H9 (cell line): ENCODE measurements around the gene ABHD17C. TPM values are rescaled to one million over a fixed set of nuclear protein-coding genes. Genes with fewer than 3 reads are reported as not detected.

Experiments
- DNase-seq: peaks from one replicate; pipeline ENCODE4 v3.0.0-alpha.2; 2017
- H2AFZ ChIP-seq: one replicate; pipeline ENCODE4 v1.6.1; 2013; ENCODE audit warnings: mild to moderate bottlenecking, low read length, control low read depth, moderate library complexity
- H2AK5ac ChIP-seq: 2 replicates; pipeline ENCODE4 v1.6.1; 2013; ENCODE audit warnings: low read length, control low read depth, mixed read lengths; ENCODE audit not compliant: insufficient read length
- H2BK120ac ChIP-seq: one replicate; pipeline ENCODE4 v1.6.1; 2013; ENCODE audit warnings: low read depth, mild to moderate bottlenecking, low read length, control low read depth, inconsistent platforms; ENCODE audit not compliant: poor library complexity, severe bottlenecking
- H2BK12ac ChIP-seq: 2 replicates; pipeline ENCODE4 v1.6.1; 2013; ENCODE audit warnings: low read length, control low read depth, mixed read lengths, low read depth; ENCODE audit not compliant: insufficient read length
- H2BK15ac ChIP-seq: 2 replicates; pipeline ENCODE4 v1.6.1; 2013; ENCODE audit warnings: low read depth, low read length, control low read depth
- H2BK20ac ChIP-seq: one replicate; pipeline ENCODE4 v1.6.1; 2013; ENCODE audit warnings: low read depth, mild to moderate bottlenecking, low read length, control low read depth, inconsistent platforms; ENCODE audit not compliant: poor library complexity, severe bottlenecking
- H2BK5ac ChIP-seq: 2 replicates; pipeline ENCODE4 v1.6.1; 2013; ENCODE audit warnings: low read length, control low read depth, mixed read lengths; ENCODE audit not compliant: insufficient read length
- H3K14ac ChIP-seq: 2 replicates; pipeline ENCODE4 v1.6.1; 2013; ENCODE audit warnings: low read length, control low read depth; ENCODE audit not compliant: insufficient read depth
- H3K18ac ChIP-seq: 2 replicates; pipeline ENCODE4 v1.6.1; 2013; ENCODE audit warnings: low read depth, mild to moderate bottlenecking, mixed read lengths, low read length, control low read depth; ENCODE audit not compliant: insufficient read length
- H3K23ac ChIP-seq: 2 replicates; pipeline ENCODE4 v1.6.1; 2013; ENCODE audit warnings: low read length, control low read depth, mixed read lengths, low read depth; ENCODE audit not compliant: insufficient read length
- H3K23me2 ChIP-seq: 2 replicates; pipeline ENCODE4 v1.6.1; 2013; ENCODE audit warnings: low read depth, mild to moderate bottlenecking, mixed read lengths, low read length, control low read depth; ENCODE audit not compliant: insufficient read length, poor library complexity, severe bottlenecking
- H3K27ac ChIP-seq: 2 replicates; pipeline ENCODE4 v1.5.1; 2013; ENCODE audit warnings: low read length, control low read depth, mixed read lengths, low read depth; ENCODE audit not compliant: insufficient read length
- H3K27me3 ChIP-seq: 2 replicates; pipeline ENCODE4 v1.6.1; 2013; ENCODE audit warnings: low read length, control low read depth, inconsistent platforms; ENCODE audit not compliant: insufficient read depth
- H3K4ac ChIP-seq: 2 replicates; pipeline ENCODE4 v1.6.1; 2013; ENCODE audit warnings: low read depth, mild to moderate bottlenecking, control low read depth, inconsistent platforms, low read length, moderate library complexity
- H3K4me1 ChIP-seq: 2 replicates; pipeline ENCODE4 v1.6.1; 2013; ENCODE audit warnings: low read length, control low read depth, inconsistent platforms; ENCODE audit not compliant: insufficient read depth
- H3K4me2 ChIP-seq: 2 replicates; pipeline ENCODE4 v1.6.1; 2013; ENCODE audit warnings: low read length, control low read depth, mixed read lengths; ENCODE audit not compliant: insufficient read length, insufficient read depth
- H3K56ac ChIP-seq: 2 replicates; pipeline ENCODE4 v1.6.1; 2013; ENCODE audit warnings: low read depth, mild to moderate bottlenecking, mixed read lengths, low read length, control low read depth; ENCODE audit not compliant: insufficient read length
- H3K79me1 ChIP-seq: 2 replicates; pipeline ENCODE4 v1.6.1; 2013; ENCODE audit warnings: low read depth, mild to moderate bottlenecking, moderate library complexity, low read length, control low read depth, inconsistent platforms; ENCODE audit not compliant: insufficient read depth, poor library complexity, severe bottlenecking
- H3K79me2 ChIP-seq: 2 replicates; pipeline ENCODE4 v1.6.1; 2013; ENCODE audit warnings: low read length, control low read depth, inconsistent platforms; ENCODE audit not compliant: insufficient read depth
- H3K9ac ChIP-seq: 2 replicates; pipeline ENCODE4 v1.6.1; 2013; ENCODE audit warnings: low read length, control low read depth, mixed read lengths; ENCODE audit not compliant: insufficient read length; ENCODE audit errors: extremely low read depth
- H3K9me3 ChIP-seq: one replicate; pipeline ENCODE4 v1.6.1; 2013; ENCODE audit warnings: low read depth, low read length, inconsistent platforms; ENCODE audit not compliant: control insufficient read depth
- H3T11ph ChIP-seq: one replicate; pipeline ENCODE4 v1.6.1; 2013; ENCODE audit warnings: mild to moderate bottlenecking, low read length, control low read depth, inconsistent platforms
- H4K20me1 ChIP-seq: one replicate; pipeline ENCODE4 v1.6.1; 2013; ENCODE audit not compliant: control insufficient read depth, insufficient read length, insufficient read depth
- H4K5ac ChIP-seq: 2 replicates; pipeline ENCODE4 v1.6.1; 2013; ENCODE audit warnings: low read depth, mild to moderate bottlenecking, mixed read lengths, low read length, control low read depth; ENCODE audit not compliant: insufficient read length
- H4K8ac ChIP-seq: replicated peaks from 2 replicates; pipeline ENCODE4 v1.6.1; 2013; ENCODE audit warnings: low read length, control low read depth, mixed read lengths, low read depth; ENCODE audit not compliant: insufficient read length
- H4K91ac ChIP-seq: 2 replicates; pipeline ENCODE4 v1.6.1; 2013; ENCODE audit warnings: low read depth, mild to moderate bottlenecking, moderate library complexity, mixed read lengths, low read length, control low read depth; ENCODE audit not compliant: insufficient read length
- H3K27ac Mint-ChIP-seq, 3 experiments: 2 replicates in 2 of 3; 3 replicates in 1 of 3; pipeline ENCODE4 v1.8.0; 2020 to 2021; ENCODE audit warnings: mixed read lengths in 3 of 3, mild to moderate bottlenecking in 1 of 3, moderate library complexity in 1 of 3
- H3K27me3 Mint-ChIP-seq: 2 replicates; pipeline ENCODE4 v1.8.0; 2021; ENCODE audit warnings: low read depth, mild to moderate bottlenecking, moderate library complexity, mixed read lengths
- H3K36me3 Mint-ChIP-seq, 3 experiments: 2 replicates in 2 of 3; 3 replicates in 1 of 3; pipeline ENCODE4 v1.8.0; 2020 to 2021; ENCODE audit warnings: low read depth in 3 of 3, mixed read lengths in 3 of 3; ENCODE audit not compliant: insufficient read depth in 1 of 3
- H3K4me1 Mint-ChIP-seq, 2 experiments: 2 replicates each; pipeline ENCODE4 v1.8.0; 2020; ENCODE audit warnings: mixed read lengths in 2 of 2
- H3K4me3 Mint-ChIP-seq, 2 experiments: 2 replicates in 1 of 2; 3 replicates in 1 of 2; pipeline ENCODE4 v1.8.0; 2020 to 2021; ENCODE audit warnings: mild to moderate bottlenecking in 2 of 2, mixed read lengths in 2 of 2, moderate library complexity in 1 of 2
- H3K9me3 Mint-ChIP-seq, 2 experiments: 2 replicates in 1 of 2; 3 replicates in 1 of 2; pipeline ENCODE4 v1.8.0; 2020; ENCODE audit warnings: mild to moderate bottlenecking in 2 of 2, mixed read lengths in 2 of 2, moderate library complexity in 1 of 2
- WGBS: extraction: QIAGEN DNeasy Blood & Tissue Kit; methylation state at CpG from one replicate; pipeline ENCODE4 v1.1.7; 2013; ENCODE audit warnings: missing lambda C conversion rate, low lambda C conversion rate, mixed read lengths; ENCODE audit not compliant: insufficient read length; ENCODE audit errors: extremely low coverage; 5-methylcytosine and 5-hydroxymethylcytosine counted together
- total RNA-seq: library from RNA; stranded (reverse); gene quantifications from 2 replicates; pipeline ENCODE4 v1.2.1, GENCODE V29; 2021
- TF ChIP-seq, protein P1 (sequence below): fragments of 200-600 bp; sonication (generic); conservative IDR thresholded peaks from 3 replicates; pipeline ENCODE4 v1.8.0; 2021; ENCODE audit warnings: antibody characterized with exemption, mild to moderate bottlenecking

ABHD17C gene
- total RNA-seq, 1 experiment from 2014 or later = 21.5 TPM

GRCh38 chr15:80732818-80733217, 37.7 kb downstream of the ABHD17C start:
- no peak overlapping the region for H2BK5ac ChIP-seq
- H4K8ac ChIP-seq = no peak overlapping the region
- no peak overlapping the region for H3K14ac ChIP-seq
- H3K27ac Mint-ChIP-seq = no peak overlapping the region
- peaks cover 0 to 1% (median 0%) of the 10 kb centered on the region in 3 experiments; a peak in 2 of 7 replicates for H3K36me3 Mint-ChIP-seq
- H3K79me2 ChIP-seq = no peaks in the 10 kb centered on the region
- H3K9ac ChIP-seq = no peak overlapping the region
- no peaks in the 10 kb centered on the region; a peak in 1 of 5 replicates for H3K9me3 Mint-ChIP-seq
- no peak overlapping the region for H4K91ac ChIP-seq
- no peak overlapping the region for H3K4ac ChIP-seq
- H3K4me1 Mint-ChIP-seq = peaks cover 13 to 24% of the 10 kb centered on the region in 2 experiments
- no peak overlapping the region for H3K4me2 ChIP-seq
- no peak overlapping the region for H2BK120ac ChIP-seq
- H3T11ph ChIP-seq = no peak overlapping the region
- H3K18ac ChIP-seq = no peak overlapping the region
- H4K20me1 ChIP-seq = no peaks in the 10 kb centered on the region
- no peak overlapping the region for H3K56ac ChIP-seq
- H3K23me2 ChIP-seq = no peaks in the 10 kb centered on the region
- no peak overlapping the region for H2BK20ac ChIP-seq
- no peak overlapping the region for H2BK12ac ChIP-seq
- no peak overlapping the region for H2AFZ ChIP-seq
- WGBS = no CpG with 5 or more reads among the region's 5 CpGs
- no peaks in the 10 kb centered on the region for H3K27me3 ChIP-seq
- TF ChIP-seq, protein P1, sequence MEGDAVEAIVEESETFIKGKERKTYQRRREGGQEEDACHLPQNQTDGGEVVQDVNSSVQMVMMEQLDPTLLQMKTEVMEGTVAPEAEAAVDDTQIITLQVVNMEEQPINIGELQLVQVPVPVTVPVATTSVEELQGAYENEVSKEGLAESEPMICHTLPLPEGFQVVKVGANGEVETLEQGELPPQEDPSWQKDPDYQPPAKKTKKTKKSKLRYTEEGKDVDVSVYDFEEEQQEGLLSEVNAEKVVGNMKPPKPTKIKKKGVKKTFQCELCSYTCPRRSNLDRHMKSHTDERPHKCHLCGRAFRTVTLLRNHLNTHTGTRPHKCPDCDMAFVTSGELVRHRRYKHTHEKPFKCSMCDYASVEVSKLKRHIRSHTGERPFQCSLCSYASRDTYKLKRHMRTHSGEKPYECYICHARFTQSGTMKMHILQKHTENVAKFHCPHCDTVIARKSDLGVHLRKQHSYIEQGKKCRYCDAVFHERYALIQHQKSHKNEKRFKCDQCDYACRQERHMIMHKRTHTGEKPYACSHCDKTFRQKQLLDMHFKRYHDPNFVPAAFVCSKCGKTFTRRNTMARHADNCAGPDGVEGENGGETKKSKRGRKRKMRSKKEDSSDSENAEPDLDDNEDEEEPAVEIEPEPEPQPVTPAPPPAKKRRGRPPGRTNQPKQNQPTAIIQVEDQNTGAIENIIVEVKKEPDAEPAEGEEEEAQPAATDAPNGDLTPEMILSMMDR = no peak
- H3K9me3 ChIP-seq = no peaks in the 10 kb centered on the region
- no peak for DNase-seq
- no peaks in the 10 kb centered on the region for H3K27me3 Mint-ChIP-seq
- H2AK5ac ChIP-seq = no peak overlapping the region
- no peak overlapping the region for H4K5ac ChIP-seq
- no peak overlapping the region for H3K4me3 Mint-ChIP-seq
- H2BK15ac ChIP-seq = no peak overlapping the region
- no peaks in the 10 kb centered on the region for H3K4me1 ChIP-seq
- H3K23ac ChIP-seq = no peak overlapping the region
- no peak overlapping the region for H3K27ac ChIP-seq
- no peaks in the 10 kb centered on the region for H3K79me1 ChIP-seq
